AG09309 (cell line): ENCODE results near the gene RAB8B.

Experiments used
- DNase-seq: peaks from one replicate; pipeline ENCODE4 v3.0.0-alpha.2; 2010; ENCODE audit warnings: low read depth
- H3K4me3 ChIP-seq: 2 replicates; pipeline ENCODE4 v1.5.1; 2011; ENCODE audit warnings: mild to moderate bottlenecking, low read depth, low read length, moderate library complexity; ENCODE audit not compliant: control insufficient read depth
- CTCF ChIP-seq: IDR thresholded peaks from 2 replicates; pipeline ENCODE4 v1.5.1; 2011; ENCODE audit warnings: mild to moderate bottlenecking, low read depth, low read length, inconsistent platforms; ENCODE audit not compliant: insufficient read depth, control insufficient read depth; ENCODE audit errors: missing control alignments

Gene RAB8B

DNA sequence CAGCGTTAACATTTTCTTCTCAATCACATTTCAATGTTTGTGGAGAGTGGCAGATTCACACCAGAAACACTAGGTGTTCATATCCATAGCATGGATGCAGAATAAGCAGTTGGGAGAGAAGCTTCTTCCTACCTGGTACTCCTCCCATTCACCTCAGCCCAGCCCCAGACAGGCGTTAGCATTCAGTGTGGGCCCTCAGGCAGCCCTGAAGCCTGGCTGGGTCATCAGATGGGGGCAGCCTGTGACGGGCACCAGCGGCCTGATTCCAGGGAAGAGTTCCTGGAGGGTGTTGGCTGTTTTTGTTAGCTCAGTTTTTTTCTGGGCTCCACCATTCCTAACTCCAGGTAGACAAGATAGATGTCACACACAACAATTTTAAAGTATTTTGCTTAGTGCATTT is 119.1 kb downstream of the RAB8B start:
- no peak overlapping the region for H3K4me3 ChIP-seq
- no peak for DNase-seq
- no peak for TF ChIP-seq CTCF

GRCh38 chr15:63308947-63309346 is 119.5 kb downstream of the RAB8B start:
- TF ChIP-seq CTCF, result no peak
- no peak overlapping the region for H3K4me3 ChIP-seq
- no peak for DNase-seq

DNA sequence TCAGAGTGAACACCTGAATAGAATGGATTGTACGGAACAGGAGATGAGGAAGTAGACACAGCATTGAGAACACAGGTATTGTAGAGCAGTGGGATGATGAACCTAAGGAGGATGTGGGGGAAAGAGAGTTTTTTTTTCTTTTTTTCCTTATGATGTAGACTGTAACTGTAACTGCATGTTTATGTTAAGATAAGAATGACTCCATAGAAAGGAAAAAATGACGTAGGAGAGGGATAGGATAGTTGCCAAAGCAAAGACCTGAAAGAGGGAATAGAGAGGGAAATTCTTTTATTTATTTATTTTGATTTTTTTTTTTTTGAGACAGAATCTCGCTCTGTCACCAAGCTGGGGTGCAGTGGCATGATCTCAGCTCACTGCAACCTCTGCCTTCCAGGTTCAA is 121.2 kb downstream of the RAB8B start:
- DNase-seq, result no peak
- no peak for TF ChIP-seq CTCF
- no peak overlapping the region for H3K4me3 ChIP-seq

DNA sequence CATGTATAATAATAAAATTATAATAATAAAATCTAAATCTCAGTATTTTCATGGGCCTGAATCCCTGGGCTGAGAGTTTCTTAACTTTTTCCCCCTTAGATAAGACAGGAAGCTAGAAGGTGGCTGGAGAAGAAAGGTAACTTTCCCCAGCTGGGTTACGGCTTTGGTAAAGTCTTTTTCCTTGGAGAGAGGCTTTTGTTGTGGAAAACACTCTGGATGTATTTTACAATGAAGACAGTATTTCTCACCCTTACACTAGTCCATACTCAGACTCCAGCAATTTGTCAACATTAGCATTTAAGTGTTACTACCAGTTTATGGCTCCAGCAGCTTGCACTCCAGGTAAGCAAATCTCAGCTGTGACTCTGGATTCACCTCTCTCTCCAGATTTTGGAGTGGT is 122.9 kb downstream of the RAB8B start:
- no peak for TF ChIP-seq CTCF
- no peak for DNase-seq
- H3K4me3 ChIP-seq, result no peak overlapping the region

DNA sequence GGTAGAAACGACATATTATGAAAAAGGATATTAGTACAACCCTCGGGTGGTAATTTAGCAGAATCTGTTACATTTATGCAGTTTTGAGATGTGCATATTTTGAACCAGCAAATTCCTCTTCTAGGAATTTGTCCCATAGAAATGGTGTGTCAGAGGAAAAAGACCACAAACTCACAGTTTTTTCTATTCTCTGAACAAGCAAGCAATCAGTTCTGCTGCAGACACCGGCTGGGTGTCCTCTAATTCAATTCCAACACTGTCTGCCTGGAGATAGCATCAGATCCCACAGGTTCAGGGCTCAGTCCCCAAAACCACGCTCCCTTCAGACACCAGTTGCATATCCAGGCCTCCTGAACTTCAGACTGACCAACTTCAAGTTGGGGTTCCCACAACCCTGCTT is 124.4 kb downstream of the RAB8B start:
- no peak for TF ChIP-seq CTCF
- no peak overlapping the region for H3K4me3 ChIP-seq
- DNase-seq, result no peak

DNA sequence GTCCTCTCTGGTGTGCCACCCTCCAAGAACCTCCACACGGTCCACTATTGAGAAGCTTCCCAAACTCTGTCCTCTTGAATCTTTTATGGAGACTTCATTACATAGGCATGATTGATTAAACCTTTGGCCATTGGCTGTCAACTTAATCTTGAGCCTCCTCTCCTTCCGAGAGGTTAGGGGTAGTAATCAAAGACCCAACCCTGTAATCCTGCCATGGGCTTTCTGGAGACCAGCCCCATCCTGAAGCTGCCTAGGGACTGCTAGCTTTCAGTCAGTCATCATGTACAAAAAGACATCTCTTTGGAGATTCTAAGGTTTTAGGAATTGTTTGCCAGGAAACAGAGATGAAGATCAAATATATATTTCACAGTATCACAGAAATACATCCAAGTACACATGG is 125.0 kb downstream of the RAB8B start:
- no peak for TF ChIP-seq CTCF
- no peak overlapping the region for H3K4me3 ChIP-seq
- no peak for DNase-seq
